ENCODE measurements around the gene VPS25. TPM values are rescaled to one million over a fixed set of nuclear protein-coding genes. Genes with fewer than 3 reads are reported as not detected.

The VPS25 gene
- total RNA-seq, 4 donors from 2014 or later, result 44.8 to 54.6 (median 53.5) TPM

DNA sequence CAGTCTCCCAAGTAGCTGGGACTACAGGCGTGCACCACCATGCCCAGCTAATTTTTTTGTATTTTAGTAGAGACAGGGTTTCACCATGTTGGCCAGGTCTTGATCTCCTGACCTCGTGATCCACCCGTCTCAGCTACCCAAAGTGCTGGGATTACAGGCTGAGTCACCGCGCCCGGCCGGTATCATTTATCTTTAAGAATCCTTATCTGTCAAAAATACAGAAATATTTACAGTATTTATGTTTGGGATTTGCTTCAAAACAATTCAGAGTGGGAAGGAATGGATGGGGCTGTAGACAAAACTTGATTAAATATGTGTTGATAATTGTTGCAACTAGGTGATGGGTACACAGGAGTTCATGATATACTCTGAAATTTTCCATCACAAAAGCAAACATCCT, 47.9 kb downstream of the VPS25 start:
- ATAC-seq, result no peak
- in situ Hi-C loops (cut with MboI; ENCODE audit: low sequenced_read_pairs in 4 of 4), result loop anchor here in 1 of 4 donors (10.0 kb wide), 1 partner anchor 96 kb away; no protein-coding TSS in a partner anchor
- TF ChIP-seq POLR2A (IDR thresholded peaks at IDR 0.05), result no peak
- TF ChIP-seq, protein P1, sequence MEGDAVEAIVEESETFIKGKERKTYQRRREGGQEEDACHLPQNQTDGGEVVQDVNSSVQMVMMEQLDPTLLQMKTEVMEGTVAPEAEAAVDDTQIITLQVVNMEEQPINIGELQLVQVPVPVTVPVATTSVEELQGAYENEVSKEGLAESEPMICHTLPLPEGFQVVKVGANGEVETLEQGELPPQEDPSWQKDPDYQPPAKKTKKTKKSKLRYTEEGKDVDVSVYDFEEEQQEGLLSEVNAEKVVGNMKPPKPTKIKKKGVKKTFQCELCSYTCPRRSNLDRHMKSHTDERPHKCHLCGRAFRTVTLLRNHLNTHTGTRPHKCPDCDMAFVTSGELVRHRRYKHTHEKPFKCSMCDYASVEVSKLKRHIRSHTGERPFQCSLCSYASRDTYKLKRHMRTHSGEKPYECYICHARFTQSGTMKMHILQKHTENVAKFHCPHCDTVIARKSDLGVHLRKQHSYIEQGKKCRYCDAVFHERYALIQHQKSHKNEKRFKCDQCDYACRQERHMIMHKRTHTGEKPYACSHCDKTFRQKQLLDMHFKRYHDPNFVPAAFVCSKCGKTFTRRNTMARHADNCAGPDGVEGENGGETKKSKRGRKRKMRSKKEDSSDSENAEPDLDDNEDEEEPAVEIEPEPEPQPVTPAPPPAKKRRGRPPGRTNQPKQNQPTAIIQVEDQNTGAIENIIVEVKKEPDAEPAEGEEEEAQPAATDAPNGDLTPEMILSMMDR (IDR thresholded peaks at IDR 0.05 in 4 of 5, conservative IDR thresholded peaks at IDR 0.05 in 1 of 5), result no peak
- no peaks in the 10 kb centered on the region for H3K27me3 ChIP-seq
- DNase-seq, result no peak
- H3K27ac ChIP-seq, result no peak overlapping the region
- intact Hi-C loops (cut with DNase I; ENCODE audit: low total_unique reads), result loop anchor here (5.0 kb wide), 1 partner anchor 244 kb away; the partner anchor contains the start of gene PSMC3IP
- H3K9me3 ChIP-seq, result no peaks in the 10 kb centered on the region
- H3K4me1 ChIP-seq, result peaks cover 13 to 14% of the 10 kb centered on the region in 2 donors
- peaks cover 7 to 56% of the 10 kb centered on the region in 2 donors for H3K36me3 ChIP-seq
- no peak overlapping the region for H3K4me3 ChIP-seq

DNA sequence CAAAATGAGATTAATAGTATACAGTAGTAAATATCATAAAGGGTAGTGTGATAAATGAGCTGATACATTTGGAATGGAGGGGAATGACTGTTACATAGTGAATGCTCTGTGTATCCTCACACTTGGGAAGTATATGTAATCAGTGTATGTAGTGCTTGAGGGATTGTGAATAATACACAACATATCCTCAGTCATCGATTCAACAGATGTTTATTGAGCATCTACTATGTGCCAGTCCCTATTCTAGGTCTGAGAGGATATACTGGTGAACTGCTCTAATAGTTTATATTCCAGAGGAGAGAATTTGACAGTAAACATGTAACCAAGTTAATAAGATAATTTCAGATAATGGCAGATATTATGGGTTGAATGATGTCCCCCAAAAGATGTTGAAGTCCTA, 54.2 kb downstream of the VPS25 start:
- Histone ChIP-seq H3K27me3 (no peaks in the 10 kb centered on the region), H3K4me1 (peaks cover 20% of the 10 kb centered on the region in 2 donors), H3K36me3 (no peaks in the 10 kb centered on the region), H3K27ac (no peak overlapping the region), H3K4me3 (no peak overlapping the region), H3K9me3 (no peaks in the 10 kb centered on the region)
- DNase-seq, result no peak
- intact Hi-C loops (cut with DNase I; ENCODE audit: low total_unique reads) (no loop called here), in situ Hi-C loops (cut with MboI; ENCODE audit: low sequenced_read_pairs in 4 of 4) (loop anchor here in 1 of 4 donors (10.0 kb wide), 1 partner anchor 103 kb away; no protein-coding TSS in a partner anchor)
- no peak for TF ChIP-seq POLR2A (IDR thresholded peaks at IDR 0.05)
- TF ChIP-seq, protein P1 (IDR thresholded peaks at IDR 0.05 in 4 of 5, conservative IDR thresholded peaks at IDR 0.05 in 1 of 5), result no peak
- ATAC-seq, result no peak

Small RNA genes within 50 kb of the gene (microRNA-seq; reads per million reads assigned to microRNA genes)
- 0 reads per million in 2 donors for gene MIR6781 (ENCODE audit: borderline replicate concordance in 2 of 2)

Other genes with a start within 250 kb of the VPS25 start
- gene NAGLU, start 237.2 kb upstream of the VPS25 start, total RNA-seq, result 10 to 100 TPM; 16.4 to 30.1 (median 24.1) TPM
- under 1 TPM in 3 of 4 donors, not detected in 1; 0.33 to 0.66 (median 0.47) TPM for gene HSD17B1, start 220.5 kb upstream of the VPS25 start, total RNA-seq
- gene COASY, start 211.3 kb upstream of the VPS25 start, total RNA-seq, result 10 to 100 TPM; 22.4 to 39.9 (median 27.5) TPM
- 10 to 100 TPM; 49.7 to 81.9 (median 53.8) TPM for gene MLX, start 206.3 kb upstream of the VPS25 start, total RNA-seq
- gene PSMC3IP, start 195.7 kb upstream of the VPS25 start, total RNA-seq, result 1 to 10 TPM in 2 of 4 donors, under 1 TPM in 2; 0.46 to 2.7 (median 1.4) TPM
- gene RETREG3, start 164.1 kb upstream of the VPS25 start, total RNA-seq, result 10 to 100 TPM; 50.7 to 65.5 (median 60.5) TPM
- 100 to 1,000 TPM in 1 of 4 donors, 10 to 100 TPM in 3; 54.7 to 125 (median 91.7) TPM for gene TUBG1, start 163.8 kb upstream of the VPS25 start, total RNA-seq
- 1 to 10 TPM; 3.9 to 5.2 (median 4.2) TPM for gene TUBG2, start 114.2 kb upstream of the VPS25 start, total RNA-seq
- 10 to 100 TPM; 13.4 to 36.0 (median 31.3) TPM for gene PLEKHH3, start 96.5 kb upstream of the VPS25 start, total RNA-seq
- 1 to 10 TPM; 2.0 to 4.6 (median 4.0) TPM for gene CCR10, start 91.6 kb upstream of the VPS25 start, total RNA-seq
- gene CNTNAP1, start 90.9 kb upstream of the VPS25 start, total RNA-seq, result under 1 TPM; 0.22 to 0.41 (median 0.40) TPM
- gene EZH1, start 28.4 kb upstream of the VPS25 start, total RNA-seq, result 10 to 100 TPM; 32.6 to 55.2 (median 47.5) TPM
- gene RAMP2, start 12.2 kb upstream of the VPS25 start, total RNA-seq, result 10 to 100 TPM; 17.5 to 31.2 (median 20.7) TPM
- gene WNK4, start 7.2 kb downstream of the VPS25 start, total RNA-seq, result not detected
- 100 to 1,000 TPM in 1 of 4 donors, 10 to 100 TPM in 3; 76.2 to 104 (median 86.8) TPM for gene COA3, start 25.3 kb downstream of the VPS25 start, total RNA-seq
- not detected for gene CNTD1, start 25.4 kb downstream of the VPS25 start, total RNA-seq
- 100 to 1,000 TPM in 1 of 4 donors, 10 to 100 TPM in 3; 82.3 to 102 (median 88.0) TPM for gene BECN1, start 50.8 kb downstream of the VPS25 start, total RNA-seq
- gene PSME3, start 59.9 kb downstream of the VPS25 start, total RNA-seq, result 100 to 1,000 TPM in 1 of 4 donors, 10 to 100 TPM in 3; 84.2 to 101 (median 88.7) TPM
- 1 to 10 TPM in 2 of 4 donors, under 1 TPM in 2; 0.81 to 1.2 (median 1.0) TPM for gene AOC2, start 71.1 kb downstream of the VPS25 start, total RNA-seq
- 1 to 10 TPM; 2.2 to 7.2 (median 4.2) TPM for gene AOC3, start 77.8 kb downstream of the VPS25 start, total RNA-seq
- gene G6PC1, start 127.3 kb downstream of the VPS25 start, total RNA-seq, result under 1 TPM in 2 of 4 donors, not detected in 2; 0.36 to 0.47 TPM
- gene AARSD1, start 191.0 kb downstream of the VPS25 start, total RNA-seq, result 10 to 100 TPM; 21.4 to 30.1 (median 26.5) TPM
- 10 to 100 TPM; 29.1 to 68.3 (median 31.0) TPM for gene PTGES3L, start 206.6 kb downstream of the VPS25 start, total RNA-seq
- 10 to 100 TPM; 13.8 to 19.8 (median 16.4) TPM for gene RUNDC1, start 207.1 kb downstream of the VPS25 start, total RNA-seq
- gene RPL27, start 225.0 kb downstream of the VPS25 start, total RNA-seq, result 1,000 to 10,000 TPM in 2 of 4 donors, 100 to 1,000 TPM in 2; 800 to 1,300 (median 1,077) TPM
- gene IFI35, start 233.3 kb downstream of the VPS25 start, total RNA-seq, result 10 to 100 TPM in 1 of 4 donors, 1 to 10 TPM in 3; 1.3 to 11.0 (median 4.0) TPM
- 10 to 100 TPM; 18.0 to 49.5 (median 35.8) TPM for gene VAT1, start 248.9 kb downstream of the VPS25 start, total RNA-seq

All from gastrocnemius medialis (tissue), 4 donors.